GM10248 (cell line): ENCODE measurements around the gene SCN4B.

ENCODE experiments used
- CTCF ChIA-PET: fragments of 300-600 bp; sonication (Branson Sonifier 250); formaldehyde crosslinking; extraction: SDS; loops from one replicate; lab custom pipeline; 2021; ENCODE audit warnings: antibody characterized with exemption; lab: Yijun Ruan, JAX
- POLR2A ChIA-PET: fragments of 350-650 bp; sonication (Branson Sonifier 250); formaldehyde crosslinking; extraction: SDS; loops from one replicate; lab custom pipeline; 2020; ENCODE audit warnings: antibody characterized with exemption; lab: Yijun Ruan, JAX
- DNase-seq: peaks from one replicate; pipeline ENCODE4 v3.0.0; 2012; ENCODE audit errors: extremely low spot score
- CTCF ChIP-seq: IDR thresholded peaks from 2 replicates; pipeline ENCODE4 v1.5.1; 2012; ENCODE audit warnings: mild to moderate bottlenecking, low read depth; ENCODE audit errors: extremely low read depth, missing control alignments, control extremely low read depth

SCN4B gene

GRCh38 chr11:118153516-118153915 lies 893 bp upstream of the SCN4B start:
- TF ChIP-seq CTCF = no peak
- CTCF ChIA-PET = interaction anchor here (1.3 kb wide), 1 partner anchor 19 kb away, joined by 3 read pairs; no protein-coding TSS in a partner anchor
- no peak for DNase-seq
- POLR2A ChIA-PET = no interaction called here

- TF ChIP-seq CTCF = no peak
- ChIA-PET POLR2A (no interaction called here), CTCF (interaction anchor here (1.2 kb wide), 1 partner anchor 139 kb away, joined by 3 read pairs; no protein-coding TSS in a partner anchor)
These were observed 537 bp downstream of the SCN4B start for GRCh38 chr11:118152020-118152551.

DNA sequence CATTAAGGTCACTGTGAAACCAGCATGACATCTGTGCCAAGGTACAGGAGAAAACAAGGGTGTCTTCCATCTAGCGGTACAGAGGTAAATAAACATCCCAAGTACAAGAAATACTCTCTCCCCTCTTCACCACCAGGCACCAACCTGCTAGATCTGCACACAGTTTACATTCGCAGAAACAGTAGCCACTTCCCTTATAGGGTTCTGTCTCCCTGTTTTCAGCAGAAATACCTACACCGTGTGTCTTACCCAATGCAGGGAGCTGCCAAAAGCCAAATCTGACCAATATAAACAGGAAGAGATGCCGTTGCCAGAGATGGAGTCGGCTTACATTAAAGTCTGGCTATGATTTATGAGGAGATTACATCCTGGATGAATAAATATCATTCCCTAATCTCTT lies 1.2 kb downstream of the SCN4B start:
- no peak for TF ChIP-seq CTCF
- POLR2A ChIA-PET = no interaction called here
- DNase-seq = no peak
- CTCF ChIA-PET = interaction anchor here (1.1 kb wide), 1 partner anchor 20 kb away, joined by 7 read pairs; no protein-coding TSS in a partner anchor

More at GRCh38 chr11:118152020-118152551, 537 bp downstream of the SCN4B start:
- no peak for DNase-seq

DNA sequence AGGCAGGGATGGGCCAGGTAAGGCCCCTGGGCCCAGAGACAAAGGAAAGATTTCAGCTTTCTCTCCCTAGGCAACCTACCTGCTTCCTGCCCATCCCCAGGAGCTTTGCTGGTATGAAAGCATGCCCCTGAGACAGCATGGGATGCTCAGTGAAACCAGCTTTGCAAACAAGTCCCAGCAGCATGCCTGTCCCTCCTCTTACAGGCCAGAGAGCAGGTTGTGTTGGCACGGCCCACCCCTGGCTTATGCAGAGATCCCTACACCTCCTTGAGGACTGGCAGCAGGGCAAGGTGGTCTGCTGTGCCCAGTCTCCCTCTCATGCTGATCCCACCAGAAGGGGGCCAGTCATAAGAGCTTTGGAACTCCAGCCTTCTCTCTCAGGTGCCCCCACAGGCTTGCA lies 3.1 kb downstream of the SCN4B start:
- POLR2A ChIA-PET = no interaction called here
- TF ChIP-seq CTCF = no peak
- CTCF ChIA-PET = interaction anchor here (1.1 to 7.3 kb wide), 2 partner anchors 12 to 23 kb away, joined by 3 to 83 read pairs; no protein-coding TSS in a partner anchor

GRCh38 chr11:118148856-118149255 lies 3.8 kb downstream of the SCN4B start:
- CTCF ChIA-PET = interaction anchor here (1.1 to 7.3 kb wide), 2 partner anchors 11 to 23 kb away, joined by 3 to 83 read pairs; no protein-coding TSS in a partner anchor
- POLR2A ChIA-PET = no interaction called here
- TF ChIP-seq CTCF = no peak
- no peak for DNase-seq

More for the DNA sequence above, 3.1 kb downstream of the SCN4B start:
- DNase-seq = no peak

GRCh38 chr11:118148240-118148639 lies 4.4 kb downstream of the SCN4B start:
- ChIA-PET POLR2A (no interaction called here), CTCF (interaction anchor here (0.7 to 7.3 kb wide), 3 partner anchors 10 to 447 kb away, joined by 3 to 83 read pairs (median 3); no protein-coding TSS in a partner anchor)
- TF ChIP-seq CTCF = no peak
- DNase-seq = no peak

- DNase-seq = no peak
- no peak for TF ChIP-seq CTCF
- POLR2A ChIA-PET = no interaction called here
- CTCF ChIA-PET = interaction anchor here (4.5 to 7.3 kb wide), 2 partner anchors 8 to 25 kb away, joined by 25 to 83 read pairs; no protein-coding TSS in a partner anchor
These were observed 5.1 kb downstream of the SCN4B start for GRCh38 chr11:118147502-118147901.
